Left ventricle myocardium inferior (tissue), 1 donor: ENCODE data around the gene STAT1. TPM values are rescaled to one million over a fixed set of nuclear protein-coding genes. Genes with fewer than 3 reads are reported as not detected.
A peak's percentile ranks its signal among the peaks of the same experiment; 100 is the strongest.

Experiments
- DNase-seq: peaks from one replicate; pipeline ENCODE4 v3.0.0-alpha.2; 2020
- H3K27ac ChIP-seq: fragments of 200-600 bp; replicated peaks from 2 replicates; pipeline ENCODE4 v1.8.0; 2021
- H3K27me3 ChIP-seq: fragments of 200-600 bp; 2 replicates; pipeline ENCODE4 v1.8.0; 2021; ENCODE audit warnings: low read depth
- H3K36me3 ChIP-seq: fragments of 200-600 bp; 2 replicates; pipeline ENCODE4 v1.8.0; 2021
- H3K4me1 ChIP-seq: fragments of 200-600 bp; 2 replicates; pipeline ENCODE4 v1.8.0; 2021
- H3K4me3 ChIP-seq: fragments of 200-600 bp; 2 replicates; pipeline ENCODE4 v1.8.0; 2021; ENCODE audit warnings: mild to moderate bottlenecking, moderate library complexity
- H3K9me3 ChIP-seq: fragments of 200-600 bp; replicated peaks from 2 replicates; pipeline ENCODE4 v1.8.0; 2021
- intact Hi-C: fragments of 100-400 bp; cut with micrococcal nuclease; formaldehyde crosslinking; loops from one replicate; pipeline ENCODE4 v1.11.0; 2022
- total RNA-seq: library from RNA; stranded (reverse); fragmentation: NEBNext Ultra II Directional; extraction: Animal tissue kit (Norgen Biotek cat#: 25700); gene quantifications from one replicate; pipeline ENCODE4 v1.2.1, GENCODE V29; 2021
- TF ChIP-seq, protein P1 (sequence below): fragments of 200-600 bp; IDR thresholded peaks from 2 replicates; pipeline ENCODE4 v1.8.0; 2021; ENCODE audit warnings: antibody characterized with exemption, mild to moderate bottlenecking, borderline replicate concordance
- donor health status: DM: no; HTN: yes; CAD: no; lungs with severe emphysema.

The STAT1 gene
- total RNA-seq, 1 donor from 2014 or later, result 42.2 TPM

GRCh38 chr2:190941571-190941970 lies 72.4 kb downstream of the STAT1 start:
- H3K4me1 ChIP-seq, result peaks cover 32% of the 10 kb centered on the region
- intact Hi-C loops, result no loop called here
- no peak for DNase-seq
- no peak overlapping the region for H3K27ac ChIP-seq
- no peaks in the 10 kb centered on the region for H3K36me3 ChIP-seq
- TF ChIP-seq, protein P1, sequence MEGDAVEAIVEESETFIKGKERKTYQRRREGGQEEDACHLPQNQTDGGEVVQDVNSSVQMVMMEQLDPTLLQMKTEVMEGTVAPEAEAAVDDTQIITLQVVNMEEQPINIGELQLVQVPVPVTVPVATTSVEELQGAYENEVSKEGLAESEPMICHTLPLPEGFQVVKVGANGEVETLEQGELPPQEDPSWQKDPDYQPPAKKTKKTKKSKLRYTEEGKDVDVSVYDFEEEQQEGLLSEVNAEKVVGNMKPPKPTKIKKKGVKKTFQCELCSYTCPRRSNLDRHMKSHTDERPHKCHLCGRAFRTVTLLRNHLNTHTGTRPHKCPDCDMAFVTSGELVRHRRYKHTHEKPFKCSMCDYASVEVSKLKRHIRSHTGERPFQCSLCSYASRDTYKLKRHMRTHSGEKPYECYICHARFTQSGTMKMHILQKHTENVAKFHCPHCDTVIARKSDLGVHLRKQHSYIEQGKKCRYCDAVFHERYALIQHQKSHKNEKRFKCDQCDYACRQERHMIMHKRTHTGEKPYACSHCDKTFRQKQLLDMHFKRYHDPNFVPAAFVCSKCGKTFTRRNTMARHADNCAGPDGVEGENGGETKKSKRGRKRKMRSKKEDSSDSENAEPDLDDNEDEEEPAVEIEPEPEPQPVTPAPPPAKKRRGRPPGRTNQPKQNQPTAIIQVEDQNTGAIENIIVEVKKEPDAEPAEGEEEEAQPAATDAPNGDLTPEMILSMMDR, result no peak
- no peak overlapping the region for H3K4me3 ChIP-seq
- H3K27me3 ChIP-seq, result no peaks in the 10 kb centered on the region
- H3K9me3 ChIP-seq, result no peaks in the 10 kb centered on the region

- intact Hi-C loops, result no loop called here
- H3K27me3 ChIP-seq, result no peaks in the 10 kb centered on the region
- TF ChIP-seq, protein P1, result no peak
- H3K36me3 ChIP-seq, result no peaks in the 10 kb centered on the region
- H3K4me1 ChIP-seq, result peaks cover 30% of the 10 kb centered on the region
- no peak overlapping the region for H3K27ac ChIP-seq
- no peak for DNase-seq
- H3K9me3 ChIP-seq, result no peaks in the 10 kb centered on the region
- no peak overlapping the region for H3K4me3 ChIP-seq
Observed at GRCh38 chr2:190940454-190940853, 73.5 kb downstream of the STAT1 start.

GRCh38 chr2:190938771-190939335 lies 75.1 kb downstream of the STAT1 start:
- Histone ChIP-seq H3K27me3 (no peaks in the 10 kb centered on the region), H3K4me3 (no peak overlapping the region), H3K36me3 (no peaks in the 10 kb centered on the region), H3K27ac (peak overlapping the region; percentile 22), H3K9me3 (no peaks in the 10 kb centered on the region), H3K4me1 (peaks cover 30% of the 10 kb centered on the region)
- TF ChIP-seq, protein P1, result no peak
- no peak for DNase-seq
- intact Hi-C loops, result no loop called here

DNA sequence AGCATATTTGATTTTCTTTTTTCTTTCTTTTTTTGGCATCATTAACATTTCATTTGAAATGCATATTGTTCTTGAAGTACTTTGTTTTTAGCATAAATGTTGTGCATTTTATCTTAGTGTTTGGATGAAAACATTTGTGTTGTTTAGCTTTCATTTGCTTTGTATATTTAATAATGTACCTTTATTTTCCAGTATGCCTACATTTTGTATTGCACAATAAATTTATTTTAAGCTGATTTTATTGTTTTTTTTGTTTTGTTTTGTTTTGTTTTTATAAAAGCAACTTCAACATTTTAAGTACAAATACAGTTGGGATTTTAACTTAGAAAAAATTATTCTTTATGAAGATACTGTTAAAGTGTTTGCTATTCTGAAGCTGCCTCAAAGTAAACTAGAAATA lies 78.9 kb downstream of the STAT1 start:
- TF ChIP-seq, protein P1, result no peak
- intact Hi-C loops, result no loop called here
- no peaks in the 10 kb centered on the region for H3K9me3 ChIP-seq

DNA sequence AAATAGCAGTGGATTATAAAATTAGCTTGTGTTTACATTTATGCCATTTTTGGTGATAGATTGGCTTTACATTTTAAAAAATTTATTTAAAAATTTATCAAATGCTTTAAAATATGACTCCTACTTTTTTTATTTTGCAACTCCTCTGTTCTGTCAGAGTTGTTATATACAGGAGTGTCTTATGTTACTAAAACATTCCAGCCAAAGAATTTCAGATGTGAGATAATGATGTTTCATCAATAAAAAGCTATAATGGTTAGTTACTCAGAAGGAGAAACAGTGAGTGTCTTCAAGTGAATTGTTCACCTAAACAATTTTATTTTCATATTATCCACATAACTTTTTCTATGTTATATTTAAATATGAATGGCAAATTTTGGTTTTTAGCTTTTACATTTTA lies 80.6 kb downstream of the STAT1 start:
- intact Hi-C loops, result no loop called here
- DNase-seq, result no peak
- H3K36me3 ChIP-seq, result peaks cover 34% of the 10 kb centered on the region
- H3K27me3 ChIP-seq, result no peaks in the 10 kb centered on the region
- TF ChIP-seq, protein P1, result no peak
- H3K4me3 ChIP-seq, result no peak overlapping the region
- H3K4me1 ChIP-seq, result peaks cover 6% of the 10 kb centered on the region
- H3K9me3 ChIP-seq, result no peaks in the 10 kb centered on the region
- H3K27ac ChIP-seq, result no peak overlapping the region

More for the DNA sequence above, 78.9 kb downstream of the STAT1 start:
- no peak overlapping the region for H3K27ac ChIP-seq
- no peaks in the 10 kb centered on the region for H3K27me3 ChIP-seq
- DNase-seq, result no peak
- H3K4me1 ChIP-seq, result peaks cover 20% of the 10 kb centered on the region
- H3K36me3 ChIP-seq, result peaks cover 24% of the 10 kb centered on the region
- no peak overlapping the region for H3K4me3 ChIP-seq
